HG03432 (cell line): ENCODE measurements around the gene RYR3.
A peak's percentile ranks its signal among the peaks of the same experiment; 100 is the strongest.

Experiments used
- ATAC-seq: cut with Tn5 transposase; IDR thresholded peaks from one replicate; pipeline ENCODE4 v1.9.1; 2021; ENCODE audit warnings: mild to moderate bottlenecking, moderate library complexity; ENCODE audit not compliant: unreplicated experiment

The RYR3 gene

GRCh38 chr15:33693166-33693800 lies 382.5 kb downstream of the RYR3 start:
- ATAC-seq = no peak

DNA sequence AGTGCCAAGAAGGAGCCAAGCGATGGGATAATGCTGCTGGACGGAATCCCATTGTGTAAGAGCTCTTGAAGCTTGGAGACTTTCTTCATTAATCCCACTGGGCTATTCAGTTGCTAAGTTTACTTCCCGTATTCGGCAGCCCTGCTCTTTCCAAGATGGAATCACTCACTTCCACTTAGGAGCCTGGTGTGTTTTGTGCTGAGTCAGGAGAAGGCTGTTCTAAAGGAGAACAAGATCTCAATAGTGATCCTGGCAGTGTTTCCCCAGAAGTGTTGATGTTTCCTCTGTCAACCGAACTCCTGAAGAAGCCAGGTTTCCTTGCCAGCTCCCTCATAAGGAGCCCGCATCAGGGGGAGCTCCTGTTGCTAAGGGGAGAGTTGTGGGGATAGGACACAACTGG lies 387.4 kb downstream of the RYR3 start:
- ATAC-seq = no peak

DNA sequence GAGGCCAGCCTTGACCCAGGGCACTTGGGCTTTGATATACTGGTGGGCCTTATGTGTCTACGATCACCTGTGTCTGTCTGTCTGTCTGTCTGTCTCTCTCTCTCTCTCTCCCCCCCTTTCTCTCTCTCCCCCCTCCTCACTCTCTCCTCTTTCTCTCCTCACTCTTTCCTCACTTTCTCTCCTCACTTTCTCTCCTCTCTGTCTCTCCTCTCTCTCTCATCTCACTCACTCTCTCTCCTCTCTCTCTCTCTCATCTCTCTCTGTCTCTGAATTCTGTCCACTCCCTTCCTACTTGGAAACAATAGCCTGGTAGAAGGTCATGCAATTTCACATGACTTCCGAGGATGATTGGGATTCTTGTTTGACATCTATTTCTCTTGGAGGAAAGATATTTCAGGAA lies 388.4 kb downstream of the RYR3 start:
- no peak for ATAC-seq

DNA sequence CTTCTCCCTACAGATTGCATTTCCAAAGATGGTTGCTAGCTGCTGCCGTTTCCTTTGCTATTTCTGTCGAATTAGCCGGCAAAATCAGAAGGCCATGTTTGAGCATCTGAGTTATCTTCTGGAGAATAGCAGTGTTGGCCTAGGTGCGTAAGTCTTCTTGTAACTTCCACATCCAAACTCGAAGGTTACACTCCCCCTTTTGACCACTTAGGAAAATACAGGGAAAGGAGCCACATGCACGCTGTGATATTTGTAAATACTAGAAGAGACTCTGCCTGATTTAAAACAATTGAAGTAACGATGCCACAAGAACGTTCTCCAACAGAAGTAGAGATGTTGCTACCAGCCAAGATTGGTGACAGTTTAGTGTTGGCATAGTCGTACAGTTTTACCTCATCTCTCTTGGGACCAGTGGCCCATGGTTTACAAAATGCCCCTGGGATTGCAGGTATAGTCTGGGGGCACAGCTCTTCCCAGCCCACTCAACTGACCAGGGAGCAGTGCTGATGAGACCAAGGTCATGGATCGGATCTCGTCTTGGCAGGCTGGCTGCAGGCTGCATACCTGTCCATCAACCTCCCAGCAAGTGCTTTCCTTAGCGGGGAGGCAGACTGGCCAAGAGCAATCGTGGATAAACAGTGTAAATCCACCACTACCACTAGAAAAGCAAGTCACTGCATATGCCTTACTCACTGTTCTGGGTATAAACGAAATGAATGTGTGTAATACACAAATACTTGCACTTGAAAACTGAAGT lies 389.1 kb downstream of the RYR3 start:
- no peak for ATAC-seq

GRCh38 chr15:33700695-33701303 lies 390.0 kb downstream of the RYR3 start:
- peak; percentile 75 for ATAC-seq

GRCh38 chr15:33701304-33701696 lies 390.5 kb downstream of the RYR3 start:
- no peak for ATAC-seq

GRCh38 chr15:33706173-33706572 lies 395.4 kb downstream of the RYR3 start:
- ATAC-seq = no peak

- ATAC-seq = no peak
Observed at GRCh38 chr15:33710748-33711147, 400.0 kb downstream of the RYR3 start.

DNA sequence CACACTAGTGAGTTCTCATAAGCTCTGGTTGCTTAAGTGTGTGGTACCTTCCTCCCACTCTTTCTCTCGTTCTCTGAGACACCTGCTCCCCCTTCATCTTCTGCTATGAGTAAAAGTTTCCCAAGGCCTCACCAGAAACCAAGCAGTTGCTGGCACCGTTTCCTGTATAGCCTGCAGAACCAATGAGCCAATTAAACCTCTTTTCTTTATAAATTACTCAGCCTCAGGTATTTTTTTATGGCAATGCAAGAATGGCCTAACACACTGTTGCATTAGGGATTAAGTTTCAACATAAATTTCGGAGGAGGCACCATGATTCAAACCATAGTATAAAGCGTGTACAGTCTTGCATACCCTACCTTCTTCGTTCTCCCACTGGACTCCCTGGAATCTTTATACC lies 405.3 kb downstream of the RYR3 start:
- ATAC-seq = no peak

GRCh38 chr15:33720952-33721351 lies 410.2 kb downstream of the RYR3 start:
- no peak for ATAC-seq

- ATAC-seq = peak; percentile 89
Observed at GRCh38 chr15:33722005-33722672, 411.4 kb downstream of the RYR3 start.

- ATAC-seq = no peak
Observed at GRCh38 chr15:33722673-33723015, 411.9 kb downstream of the RYR3 start.

- no peak for ATAC-seq
Observed at GRCh38 chr15:33724321-33725036, 413.7 kb downstream of the RYR3 start.

DNA sequence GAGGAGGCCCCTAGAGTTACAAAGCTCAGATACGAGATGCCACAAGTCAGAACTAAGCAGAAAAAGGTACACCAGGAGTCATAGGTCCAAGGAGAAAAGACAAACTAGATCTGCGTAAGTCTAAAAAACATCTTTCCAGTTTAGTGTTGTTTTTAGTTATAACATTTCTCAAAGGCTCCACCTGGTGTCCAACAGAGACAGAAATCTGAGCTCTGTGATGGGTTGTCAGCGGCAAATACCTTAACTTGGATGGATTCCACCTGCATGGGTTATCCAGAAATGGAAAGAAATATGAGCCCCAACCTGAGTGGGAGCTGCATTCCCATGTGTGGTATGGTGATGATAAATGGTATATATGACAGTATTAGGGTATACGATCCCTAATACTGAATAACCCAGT lies 418.9 kb downstream of the RYR3 start:
- ATAC-seq = no peak

GRCh38 chr15:33730815-33731214 lies 420.0 kb downstream of the RYR3 start:
- ATAC-seq = no peak

GRCh38 chr15:33735143-33735542 lies 424.4 kb downstream of the RYR3 start:
- no peak for ATAC-seq

- no peak for ATAC-seq
Observed at GRCh38 chr15:33735637-33736247, 425.0 kb downstream of the RYR3 start.

DNA sequence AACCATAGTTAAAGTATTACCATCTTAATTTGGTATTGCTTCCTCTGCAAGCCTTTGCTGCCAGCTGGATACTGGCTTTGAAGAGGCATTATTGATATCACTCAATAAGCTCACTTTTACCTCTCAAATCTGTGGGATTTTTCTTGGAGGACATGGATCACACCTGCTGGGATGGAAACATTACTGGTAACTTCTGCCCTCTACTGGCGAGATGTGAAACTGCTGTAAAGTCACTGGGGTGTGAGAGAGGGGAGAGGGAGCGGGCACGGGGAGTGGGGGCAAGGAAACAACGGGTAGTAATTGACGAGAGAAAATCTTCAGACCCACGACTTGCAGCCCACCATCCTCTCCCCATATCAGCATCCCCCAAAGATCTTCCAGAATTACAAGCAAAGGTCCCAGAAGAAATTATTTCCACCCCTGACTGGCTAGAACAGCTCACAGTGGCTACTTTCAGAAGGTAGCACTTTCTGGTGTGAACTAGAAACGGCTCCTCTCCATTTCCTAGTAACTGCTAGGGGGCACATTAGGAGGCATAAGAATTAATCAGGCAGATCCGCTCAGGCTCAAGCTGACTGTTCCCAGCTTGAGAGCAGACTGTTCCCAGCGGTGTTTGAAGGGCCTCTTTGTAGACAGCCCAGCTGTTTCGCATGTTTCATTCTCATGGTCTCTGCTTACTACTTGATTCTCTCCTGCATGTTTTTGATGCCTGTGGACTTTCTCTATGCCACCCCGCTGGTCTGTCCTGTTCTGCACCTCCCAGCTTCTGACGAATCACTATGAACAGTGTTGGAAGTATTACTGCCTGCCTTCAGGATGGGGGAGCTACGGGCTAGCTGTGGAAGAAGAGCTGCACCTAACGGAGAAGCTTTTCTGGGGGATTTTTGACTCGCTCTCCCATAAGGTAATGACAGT lies 427.2 kb downstream of the RYR3 start:
- no peak for ATAC-seq

DNA sequence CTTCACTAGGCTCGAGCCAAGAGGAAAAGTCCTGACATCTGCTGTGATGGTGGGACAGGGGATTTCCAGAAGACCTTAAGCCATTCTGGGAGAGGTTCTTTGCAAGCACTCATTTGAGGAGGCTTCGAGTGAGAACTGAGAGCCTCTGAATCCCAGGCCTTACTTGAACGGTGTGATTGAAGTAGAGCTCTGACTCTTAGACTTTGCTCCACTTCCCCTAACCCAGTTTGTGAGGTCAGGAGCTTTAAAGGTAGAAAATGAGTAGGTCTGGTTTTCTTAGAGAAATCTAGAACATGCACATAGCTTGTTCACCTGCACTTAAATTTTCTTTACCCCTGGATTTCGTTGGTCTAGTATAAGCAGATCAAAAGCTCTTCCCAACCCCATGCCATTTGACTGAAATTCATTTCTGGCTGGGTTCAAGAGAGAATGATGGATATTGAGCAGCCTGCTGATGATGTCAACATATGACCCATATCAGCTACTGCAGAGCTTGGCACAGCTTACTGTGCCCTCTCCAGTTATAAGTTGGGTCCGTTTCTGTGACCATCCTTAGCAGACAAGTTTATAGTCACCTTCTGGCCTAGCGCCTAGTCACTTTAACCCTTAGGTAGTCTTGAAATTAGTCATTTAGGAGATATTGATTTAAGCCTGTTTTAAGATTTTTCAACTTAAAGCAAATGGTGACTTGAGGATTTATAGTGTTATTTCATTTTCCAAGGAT lies 428.3 kb downstream of the RYR3 start:
- no peak for ATAC-seq
